Endothelial cell of umbilical vein (primary cell): ENCODE data around the gene DNAJC25. TPM values are rescaled to one million over a fixed set of nuclear protein-coding genes. Genes with fewer than 3 reads are reported as not detected.

Experiments used
- BruUV-seq: library from RNA; stranded (reverse); fragments of 400-500 nt; replicated peaks from 2 replicates; lab custom pipeline; 2021; lab: Mats Ljungman, UMichigan
- CTCF ChIA-PET: fragments of 300-600, 350-600 bp; sonication (Branson Sonifier 250); formaldehyde crosslinking; loops from one replicate; lab custom pipeline; 2021; ENCODE audit warnings: antibody characterized with exemption, inconsistent platforms; lab: Charles Lee
- POLR2A ChIA-PET: fragments of 300-600, 350-600 bp; sonication (Branson Sonifier 250); formaldehyde crosslinking; loops from one replicate; lab custom pipeline; 2021; ENCODE audit warnings: antibody characterized with exemption, inconsistent platforms; lab: Charles Lee
- DNase-seq: peaks from one replicate; pipeline ENCODE4 v3.0.0-alpha.2; 2011; ENCODE audit warnings: low read depth, low spot score
- FAIRE-seq: peaks from 2 replicates; lab custom pipeline; 2011; peaks lifted over from hg19 to GRCh38; lab: Jason Lieb, UNC
- H2AFZ ChIP-seq: 2 replicates; pipeline ENCODE4 v1.6.0; 2012; ENCODE audit warnings: low read depth, low read length, control low read depth, inconsistent platforms
- H3K27ac ChIP-seq: 2 replicates; pipeline ENCODE4 v1.5.1; 2011; ENCODE audit warnings: low read depth, mild to moderate bottlenecking, control low read depth, low read length, moderate library complexity; ENCODE audit not compliant: insufficient read depth
- H3K27me3 ChIP-seq, 2 experiments: 2 replicates each; pipeline versions ENCODE4 v1.6.0 to v1.6.1; 2011; ENCODE audit warnings: low read length in 2 of 2, mixed read lengths in 1 of 2; ENCODE audit not compliant: control insufficient read depth in 2 of 2, insufficient read depth in 2 of 2
- H3K36me3 ChIP-seq, 2 experiments: 2 replicates in 1 of 2; 3 replicates in 1 of 2; pipeline ENCODE4 v1.5.1; 2011; ENCODE audit warnings: low read length in 2 of 2, mild to moderate bottlenecking in 1 of 2, moderate library complexity in 1 of 2; ENCODE audit not compliant: control insufficient read depth in 2 of 2, insufficient read depth in 2 of 2; ENCODE audit errors: extremely low read depth in 1 of 2
- H3K4me1 ChIP-seq: 3 replicates; pipeline ENCODE4 v1.5.1; 2011; ENCODE audit warnings: mild to moderate bottlenecking, low read length; ENCODE audit not compliant: control insufficient read depth, insufficient read depth; ENCODE audit errors: extremely low read depth
- H3K4me2 ChIP-seq: 2 replicates; pipeline ENCODE4 v1.6.1; 2011; ENCODE audit warnings: low read length, control low read depth, mixed read lengths; ENCODE audit not compliant: insufficient read depth
- H3K4me3 ChIP-seq, 3 experiments: fragments of 200-600 bp in 1 of 3; sonication (generic), shearing (Covaris generic) in 1 of 3; replicated peaks in 1 of 3; 2 replicates each; pipeline ENCODE4 v1.5.1; 2011 to 2016; ENCODE audit warnings: control low read depth in 3 of 3, low read length in 3 of 3, mild to moderate bottlenecking in 2 of 3, inconsistent platforms in 1 of 3, low read depth in 1 of 3, moderate library complexity in 1 of 3; ENCODE audit not compliant: insufficient read depth in 1 of 3
- H3K79me2 ChIP-seq: 2 replicates; pipeline ENCODE4 v1.6.0; 2012; ENCODE audit warnings: low read length, inconsistent platforms; ENCODE audit not compliant: control insufficient read depth, insufficient read depth
- H3K9ac ChIP-seq: replicated peaks from 2 replicates; pipeline ENCODE3; 2011; ENCODE audit warnings: low read length, control low read depth; ENCODE audit not compliant: insufficient read depth; ENCODE audit errors: extremely low read depth
- H3K9me1 ChIP-seq: replicated peaks from 3 replicates; pipeline ENCODE4 v1.6.0; 2011; ENCODE audit warnings: mild to moderate bottlenecking, low read length; ENCODE audit not compliant: control insufficient read depth, insufficient read depth; ENCODE audit errors: extremely low read depth
- H3K9me3 ChIP-seq: replicated peaks from 2 replicates; pipeline ENCODE4 v1.5.1; 2012; ENCODE audit warnings: low read length, inconsistent platforms; ENCODE audit not compliant: control insufficient read depth, insufficient read depth
- H4K20me1 ChIP-seq: replicated peaks from 2 replicates; pipeline ENCODE3; 2011; ENCODE audit warnings: mild to moderate bottlenecking, low read length; ENCODE audit not compliant: control insufficient read depth, insufficient read depth; ENCODE audit errors: extremely low read depth
- EZH2 ChIP-seq: IDR thresholded peaks from 2 replicates; pipeline ENCODE4 v1.6.1; 2012; ENCODE audit warnings: borderline replicate concordance, low read depth, mild to moderate bottlenecking, moderate library complexity, low read length, inconsistent platforms; ENCODE audit not compliant: severe bottlenecking
- FOS ChIP-seq: IDR thresholded peaks from 2 replicates; pipeline ENCODE4 v1.6.1; 2011; ENCODE audit warnings: mild to moderate bottlenecking, low read length, moderate library complexity, borderline replicate concordance; ENCODE audit not compliant: insufficient read depth
- GATA2 ChIP-seq: IDR thresholded peaks from 2 replicates; pipeline ENCODE4 v1.7.0; 2011; ENCODE audit warnings: low read depth, mild to moderate bottlenecking, moderate library complexity, mixed read lengths, low read length; ENCODE audit not compliant: insufficient read length, insufficient read depth
- JUN ChIP-seq: IDR thresholded peaks from 2 replicates; pipeline ENCODE4 v1.6.1; 2011; ENCODE audit warnings: borderline replicate concordance, low read depth; ENCODE audit not compliant: insufficient read length, insufficient read depth
- MYC ChIP-seq: IDR thresholded peaks from one replicate; pipeline ENCODE4 v1.6.1; 2011; ENCODE audit warnings: mild to moderate bottlenecking, low read depth, low read length
- POLR2A ChIP-seq: IDR thresholded peaks from 2 replicates; pipeline ENCODE4 v1.6.1; 2012; ENCODE audit warnings: low read depth, mild to moderate bottlenecking, control low read depth, low read length
- POLR2AphosphoS5 ChIP-seq: IDR thresholded peaks from 2 replicates; pipeline ENCODE4 v1.6.1; 2012; ENCODE audit warnings: low read depth, mild to moderate bottlenecking, control low read depth, low read length, moderate library complexity; ENCODE audit not compliant: insufficient read depth
- dilution Hi-C: fragments of 300-500 bp; cut with MboI; formaldehyde crosslinking; loops from one replicate; pipeline ENCODE4 v1.15.0; 2019; ENCODE audit warnings: low sequenced_read_pairs; ENCODE audit not compliant: extremely low pct_ligation_motif_present
- intact Hi-C: fragments of 100-400 bp; cut with micrococcal nuclease; formaldehyde crosslinking; loops from one replicate; pipeline ENCODE4 v1.10.0; 2022
- polyA plus RNA-seq, 4 experiments: library from polyadenylated mRNA; depleted of rRNA in 3 of 4; stranded (reverse) in 3 of 4; unstranded in 1 of 4; fragments of >200 nt; gene quantifications; 2 replicates each; pipeline versions ENCODE4 v1.2.1 to v1.2.3, GENCODE V29; 2011 to 2012; ENCODE audit warnings: missing spikeins in 1 of 4
- total RNA-seq: library from RNA; stranded (reverse); gene quantifications from 2 replicates; pipeline ENCODE4 v1.2.3, GENCODE V29; 2021
- TF ChIP-seq, protein P1 (sequence below), 2 donors: IDR thresholded peaks; 1 replicate in 1 of 2; 2 replicates in 1 of 2; pipeline ENCODE4 v1.5.1; 2011; ENCODE audit warnings: low read length in 2 of 2, mild to moderate bottlenecking in 2 of 2, moderate library complexity in 2 of 2, control low read depth in 1 of 2, inconsistent platforms in 1 of 2, low read depth in 1 of 2; ENCODE audit not compliant: insufficient read depth in 1 of 2; ENCODE audit errors: extremely low read depth in 1 of 2
- TF ChIP-seq, protein P2 (sequence below): IDR thresholded peaks from 2 replicates; pipeline ENCODE4 v1.6.1; 2011; ENCODE audit not compliant: insufficient read depth, insufficient read length

Gene DNAJC25
- total and polyA plus RNA-seq, 2 donors (not counting 3 experiments of a cell fraction or from before 2014, with no cell fraction given) = 1.7 to 5.5 TPM

DNA sequence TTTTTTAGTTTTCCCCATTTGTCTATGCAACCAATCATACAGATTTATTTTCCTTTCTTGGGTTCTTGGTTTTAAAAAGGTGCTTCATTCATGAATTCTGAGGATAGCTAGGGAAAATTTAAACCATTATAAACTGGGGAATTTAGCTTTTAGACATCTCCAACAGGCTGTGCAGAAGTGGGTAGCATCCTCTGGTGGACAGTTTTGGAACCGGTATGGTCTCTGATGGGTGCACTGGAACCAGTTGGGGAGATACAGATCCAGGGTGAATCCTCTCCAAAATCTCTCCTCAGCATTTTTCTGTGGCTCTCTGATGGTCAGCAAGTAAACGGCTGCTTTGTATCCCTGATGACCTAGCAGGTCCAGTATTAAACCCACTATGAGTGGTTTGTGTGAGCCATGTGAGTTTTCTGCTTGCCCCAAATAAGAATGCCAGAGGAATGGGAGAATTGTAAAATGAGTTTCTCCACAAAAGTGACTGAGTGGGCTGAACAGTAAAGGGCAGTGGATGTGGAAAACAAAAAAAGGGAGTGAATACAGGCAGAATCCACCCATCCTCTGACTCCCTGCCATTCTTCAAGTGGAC lies 9.1 kb upstream of the DNAJC25 start:
- DNase-seq (peak; percentile 68), FAIRE-seq (peak; percentile 80)
- POLR2A ChIA-PET = interaction anchor here (0.9 to 1.4 kb wide), 3 partner anchors 9 to 25 kb away, joined by 4 to 6 read pairs (median 6); partner anchors contain the start of genes DNAJC25 and PTGR1
- no peak for TF ChIP-seq FOS
- TF ChIP-seq, protein P1, sequence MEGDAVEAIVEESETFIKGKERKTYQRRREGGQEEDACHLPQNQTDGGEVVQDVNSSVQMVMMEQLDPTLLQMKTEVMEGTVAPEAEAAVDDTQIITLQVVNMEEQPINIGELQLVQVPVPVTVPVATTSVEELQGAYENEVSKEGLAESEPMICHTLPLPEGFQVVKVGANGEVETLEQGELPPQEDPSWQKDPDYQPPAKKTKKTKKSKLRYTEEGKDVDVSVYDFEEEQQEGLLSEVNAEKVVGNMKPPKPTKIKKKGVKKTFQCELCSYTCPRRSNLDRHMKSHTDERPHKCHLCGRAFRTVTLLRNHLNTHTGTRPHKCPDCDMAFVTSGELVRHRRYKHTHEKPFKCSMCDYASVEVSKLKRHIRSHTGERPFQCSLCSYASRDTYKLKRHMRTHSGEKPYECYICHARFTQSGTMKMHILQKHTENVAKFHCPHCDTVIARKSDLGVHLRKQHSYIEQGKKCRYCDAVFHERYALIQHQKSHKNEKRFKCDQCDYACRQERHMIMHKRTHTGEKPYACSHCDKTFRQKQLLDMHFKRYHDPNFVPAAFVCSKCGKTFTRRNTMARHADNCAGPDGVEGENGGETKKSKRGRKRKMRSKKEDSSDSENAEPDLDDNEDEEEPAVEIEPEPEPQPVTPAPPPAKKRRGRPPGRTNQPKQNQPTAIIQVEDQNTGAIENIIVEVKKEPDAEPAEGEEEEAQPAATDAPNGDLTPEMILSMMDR (IDR thresholded peaks at IDR 0.05; ENCODE audit: extremely low read depth in 1 of 2, insufficient read depth in 1 of 2, low read depth in 1 of 2, low read length in 2 of 2) = peak; percentile 77 to 91
- Histone ChIP-seq H3K27me3 (no peaks in the 10 kb centered on the region), H3K36me3 (no peaks in the 10 kb centered on the region), H2AFZ (no peak overlapping the region), H3K4me1 (peaks cover 4% of the 10 kb centered on the region), H3K79me2 (no peaks in the 10 kb centered on the region), H3K4me2 (no peak overlapping the region), H3K9me1 (no peaks in the 10 kb centered on the region), H3K27ac (no peak overlapping the region), H3K9me3 (no peaks in the 10 kb centered on the region), H3K4me3 (no peak overlapping the region), H3K9ac (no peak overlapping the region), H4K20me1 (no peaks in the 10 kb centered on the region)
- intact Hi-C loops (loop anchor here (1.0 kb wide), 1 partner anchor 24 kb away; no protein-coding TSS in a partner anchor), dilution Hi-C loops (no loop called here)
- no TSS peak for BruUV-seq
- CTCF ChIA-PET = interaction anchor here (0.6 to 4.1 kb wide), 25 partner anchors 9 to 738 kb away, joined by 3 to 221 read pairs (median 5); partner anchors contain the start of genes DNAJC25, GNG10, PTGR1 and ZNF483

DNA sequence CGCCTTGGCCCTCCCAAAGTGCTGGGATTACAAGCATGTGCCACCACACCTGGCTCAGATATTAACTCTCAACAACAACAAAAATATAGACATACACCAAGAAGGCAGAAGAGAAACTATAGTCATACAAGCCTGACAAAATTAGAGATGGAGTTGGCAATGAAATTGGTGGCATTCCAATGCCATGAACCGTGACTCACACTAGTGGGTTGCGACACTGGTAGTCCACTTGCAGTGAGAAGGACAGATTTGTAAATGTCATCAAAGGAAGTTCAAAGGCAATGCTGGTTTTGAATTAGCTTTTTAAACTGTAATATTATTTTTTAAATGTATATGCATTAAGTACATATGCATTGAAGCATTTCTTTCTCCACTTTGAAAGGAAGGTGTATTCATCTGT lies 8.5 kb upstream of the DNAJC25 start:
- H3K79me2 ChIP-seq = no peaks in the 10 kb centered on the region
- FAIRE-seq (no peak), DNase-seq (no peak)
- H3K4me2 ChIP-seq = no peak overlapping the region
- H2AFZ ChIP-seq = no peak overlapping the region
- no peaks in the 10 kb centered on the region for H3K27me3 ChIP-seq
- no peak overlapping the region for H3K27ac ChIP-seq
- dilution Hi-C loops (no loop called here), intact Hi-C loops (loop anchor here (1.0 kb wide), 1 partner anchor 24 kb away; no protein-coding TSS in a partner anchor)
- no peak overlapping the region for H3K9ac ChIP-seq
- TF ChIP-seq POLR2A = no peak
- TF ChIP-seq JUN = no peak
- TF ChIP-seq POLR2AphosphoS5 = no peak
- TF ChIP-seq, protein P1 (IDR thresholded peaks at IDR 0.05; ENCODE audit: extremely low read depth in 1 of 2, insufficient read depth in 1 of 2, low read depth in 1 of 2, low read length in 2 of 2) = no peak
- no peak for TF ChIP-seq MYC
- TF ChIP-seq GATA2 = no peak
- TF ChIP-seq EZH2 = no peak
- no peak for TF ChIP-seq FOS
- TF ChIP-seq, protein P2, sequence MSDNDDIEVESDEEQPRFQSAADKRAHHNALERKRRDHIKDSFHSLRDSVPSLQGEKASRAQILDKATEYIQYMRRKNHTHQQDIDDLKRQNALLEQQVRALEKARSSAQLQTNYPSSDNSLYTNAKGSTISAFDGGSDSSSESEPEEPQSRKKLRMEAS = no peak
- no peaks in the 10 kb centered on the region for H3K36me3 ChIP-seq
- H3K9me3 ChIP-seq = no peaks in the 10 kb centered on the region
- ChIA-PET POLR2A (no interaction called here), CTCF (interaction anchor here (1.3 to 2.0 kb wide), 3 partner anchors 9 to 24 kb away, joined by 4 to 10 read pairs (median 8); no protein-coding TSS in a partner anchor)
- no peaks in the 10 kb centered on the region for H3K9me1 ChIP-seq
- H3K4me3 ChIP-seq = no peak overlapping the region
- no TSS peak for BruUV-seq
- peaks cover 4% of the 10 kb centered on the region for H3K4me1 ChIP-seq
- H4K20me1 ChIP-seq = no peaks in the 10 kb centered on the region
